SK-N-SH (cell line): Measurements from ENCODE around the gene DDX39B. TPM values are rescaled to one million over a fixed set of nuclear protein-coding genes. Genes with fewer than 3 reads are reported as not detected.

Experiments
- CTCF ChIA-PET: fragments of 300-600, 350-600 bp; formaldehyde crosslinking; extraction: SDS; loops from one replicate; lab custom pipeline; 2021; lab: Yijun Ruan, JAX
- POLR2A ChIA-PET: fragments of 350-600 bp; sonication (Branson Sonifier 250); formaldehyde crosslinking; extraction: SDS; loops from one replicate; lab custom pipeline; 2020; ENCODE audit warnings: antibody characterized with exemption, inconsistent platforms; lab: Yijun Ruan, JAX
- DNase-seq: peaks from one replicate; pipeline ENCODE4 v3.0.0; 2012
- H2AFZ ChIP-seq: fragments of 200-600 bp; sonication (generic); 2 replicates; pipeline ENCODE4 v1.8.1; 2016; ENCODE audit warnings: antibody characterized with exemption, mild to moderate bottlenecking, low read depth
- H3F3A ChIP-seq: fragments of 200-600 bp; sonication (generic); replicated peaks from 2 replicates; pipeline ENCODE3; 2016; ENCODE audit warnings: antibody characterized with exemption, mild to moderate bottlenecking; ENCODE audit not compliant: insufficient read depth
- H3K27ac ChIP-seq, 2 experiments: fragments of 200-500 bp in 1 of 2; fragments of 200-600 bp in 1 of 2; sonication (Bioruptor generic) in 1 of 2; sonication (generic), shearing (Covaris generic) in 1 of 2; 2 replicates each; pipeline versions ENCODE4 v1.5.1 to v1.6.1; 2014 to 2016; ENCODE audit warnings: low read depth in 2 of 2, inconsistent platforms in 1 of 2, low read length in 1 of 2, mild to moderate bottlenecking in 1 of 2, mixed read lengths in 1 of 2
- H3K27me3 ChIP-seq: fragments of 200-600 bp; sonication (generic), shearing (Covaris generic); 2 replicates; pipeline ENCODE4 v1.6.1; 2016; ENCODE audit warnings: mixed run types; ENCODE audit not compliant: insufficient read depth
- H3K36me3 ChIP-seq, 2 experiments: fragments of 200-500 bp in 1 of 2; fragments of 200-600 bp in 1 of 2; sonication (Bioruptor generic) in 1 of 2; sonication (generic) in 1 of 2; replicated peaks in 1 of 2; 2 replicates each; pipeline versions ENCODE3 to v1.5.1; 2014 to 2016; ENCODE audit warnings: low read length in 1 of 2, mild to moderate bottlenecking in 1 of 2; ENCODE audit not compliant: insufficient read depth in 2 of 2, control insufficient read depth in 1 of 2
- H3K4me1 ChIP-seq, 2 experiments: fragments of 200-500 bp in 1 of 2; fragments of 200-600 bp in 1 of 2; sonication (Bioruptor generic) in 1 of 2; sonication (generic), shearing (Covaris generic) in 1 of 2; 2 replicates each; pipeline versions ENCODE4 v1.5.1 to v1.6.1; 2014 to 2016; ENCODE audit warnings: low read depth in 1 of 2, low read length in 1 of 2, mixed run types in 1 of 2; ENCODE audit not compliant: insufficient read depth in 2 of 2, control insufficient read depth in 1 of 2
- H3K4me2 ChIP-seq: fragments of 200-600 bp; sonication (generic), shearing (Covaris generic); 2 replicates; pipeline ENCODE4 v1.6.1; 2017; ENCODE audit warnings: mixed run types
- H3K4me3 ChIP-seq, 2 experiments: fragments of 200-500 bp in 1 of 2; fragments of 200-600 bp in 1 of 2; sonication (Bioruptor generic) in 1 of 2; sonication (generic), shearing (Covaris generic) in 1 of 2; 2 replicates each; pipeline versions ENCODE4 v1.5.1 to v1.8.1; 2014 to 2016; ENCODE audit warnings: low read depth in 2 of 2, inconsistent platforms in 1 of 2, low read length in 1 of 2, mild to moderate bottlenecking in 1 of 2, mixed read lengths in 1 of 2, moderate library complexity in 1 of 2
- H3K79me2 ChIP-seq: fragments of 200-600 bp; sonication (generic); 2 replicates; pipeline ENCODE4 v1.8.1; 2017; ENCODE audit warnings: mild to moderate bottlenecking; ENCODE audit not compliant: insufficient read depth
- H3K9ac ChIP-seq: fragments of 200-600 bp; sonication (generic); 2 replicates; pipeline ENCODE4 v1.6.1; 2017; ENCODE audit warnings: mixed run types
- H3K9me2 ChIP-seq: fragments of 200-600 bp; sonication (generic); 2 replicates; pipeline ENCODE4 v1.6.1; 2017; ENCODE audit warnings: mixed run types
- H3K9me3 ChIP-seq: fragments of 200-600 bp; sonication (generic); 2 replicates; pipeline ENCODE4 v1.6.1; 2017; ENCODE audit warnings: mixed run types, mild to moderate bottlenecking, moderate library complexity
- H4K20me1 ChIP-seq: fragments of 200-600 bp; sonication (generic); 2 replicates; pipeline ENCODE4 v1.6.1; 2017; ENCODE audit warnings: mild to moderate bottlenecking, mixed run types; ENCODE audit not compliant: insufficient read depth
- EZH2phosphoT487 ChIP-seq: fragments of 200-600 bp; sonication (generic); IDR thresholded peaks from 2 replicates; pipeline ENCODE4 v1.6.1; 2017; ENCODE audit warnings: low read depth, mixed run types, mild to moderate bottlenecking, antibody characterized with exemption, moderate library complexity, borderline replicate concordance
- FOXJ3 ChIP-seq: sonication (generic); formaldehyde crosslinking; IDR thresholded peaks from 2 replicates; pipeline ENCODE4 v1.5.1; 2020; ENCODE audit warnings: mild to moderate bottlenecking, missing genetic modification reagents
- MXI1 ChIP-seq: IDR thresholded peaks from 2 replicates; pipeline ENCODE4 v1.6.1; 2012; ENCODE audit warnings: mild to moderate bottlenecking, low read depth, low read length, improper control_type of control experiment
- SIN3A ChIP-seq: IDR thresholded peaks from 2 replicates; pipeline ENCODE4 v1.6.1; 2012; ENCODE audit warnings: low read depth, mild to moderate bottlenecking, low read length, moderate library complexity, borderline replicate concordance
- TAF1 ChIP-seq: IDR thresholded peaks from 2 replicates; pipeline ENCODE4 v1.6.1; 2012; ENCODE audit warnings: low read depth, mild to moderate bottlenecking, low read length, moderate library complexity, borderline replicate concordance
- WGBS: methylation state at CpG from one replicate; pipeline ENCODE4 v1.1.6; 2017; ENCODE audit warnings: low lambda C conversion rate; 5-methylcytosine and 5-hydroxymethylcytosine counted together
- polyA plus RNA-seq, 3 experiments: library from polyadenylated mRNA; depleted of rRNA; stranded (reverse); fragments of >200 nt; gene quantifications; 2 replicates each; pipeline ENCODE4 v1.2.3, GENCODE V29; 2012
- TF ChIP-seq, protein P1 (sequence below): IDR thresholded peaks from 2 replicates; pipeline ENCODE4 v1.4.0; 2012; ENCODE audit warnings: low read depth, borderline replicate concordance
- TF ChIP-seq, protein P2 (sequence below): IDR thresholded peaks from 2 replicates; pipeline ENCODE4 v1.4.0; 2012; ENCODE audit warnings: low read depth
- TF ChIP-seq, protein P3 (sequence below): fragments of 150-350 bp; IDR thresholded peaks from 2 replicates; pipeline ENCODE4 v1.6.1; 2016; ENCODE audit warnings: mild to moderate bottlenecking, low read depth, low read length
- TF ChIP-seq, protein P4 (sequence below): IDR thresholded peaks from 2 replicates; pipeline ENCODE4 v1.6.1; 2012; ENCODE audit warnings: mild to moderate bottlenecking, low read depth, low read length, moderate library complexity
- TF ChIP-seq, protein P5 (sequence below): fragments of 200-600 bp; sonication (generic); IDR thresholded peaks from 2 replicates; pipeline ENCODE4 v1.6.1; 2017; ENCODE audit warnings: antibody characterized with exemption, mild to moderate bottlenecking, moderate library complexity

The DDX39B gene
- polyA plus RNA-seq, 1 of the 3 experiments (the other 2 are of a cell fraction): 502 TPM

DNA sequence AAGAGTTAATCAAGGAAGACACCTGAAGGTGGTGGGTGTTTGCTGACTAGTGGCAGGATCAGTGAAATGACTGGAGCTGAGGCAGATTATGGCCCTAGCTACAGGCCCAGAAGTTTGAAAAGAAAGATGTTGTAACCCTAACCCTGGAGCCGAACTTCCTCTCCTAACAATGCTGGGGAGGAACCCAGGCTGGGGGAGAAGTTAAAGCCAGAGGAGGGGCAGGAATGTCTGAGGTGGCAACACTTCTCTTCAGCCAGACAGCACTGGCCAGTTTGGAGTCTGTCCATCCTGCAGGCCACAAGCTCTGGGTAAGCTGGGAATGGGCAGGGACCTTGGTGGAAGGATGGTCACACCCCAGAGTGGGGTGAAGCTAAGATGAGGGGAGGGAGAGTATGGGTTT is 44.2 kb upstream of the DDX39B start, which contains the start of gene LST1:
Gene LST1, plus strand, starts transcription at position 270 of the 400 bp plus-strand sequence. CDS start 1,023 bp downstream, outside the sequence.
- Histone ChIP-seq H4K20me1 (no peaks in the 10 kb centered on the region), H3K4me1 (peaks cover 0 to 6% of the 10 kb centered on the region in 2 experiments; a peak in 1 of 4 replicates), H3K27me3 (no peaks in the 10 kb centered on the region), H3K9me2 (no peaks in the 10 kb centered on the region), H3K9ac (no peak within 1 kb of the TSS), H3K79me2 (no peaks in the 10 kb centered on the region), H3K9me3 (no peaks in the 10 kb centered on the region)
- CTCF ChIA-PET: interaction anchor here (0.6 to 17.6 kb wide), 4 partner anchors 11 to 631 kb away, joined by 3 to 312 read pairs (median 46); partner anchors contain the start of genes ATP6V1G2, NFKBIL1 and TNF
- 100% methylated on average over 1 of the region's 1 CpG for WGBS
- TF ChIP-seq EZH2phosphoT487: no peak
- TF ChIP-seq, protein P1, sequence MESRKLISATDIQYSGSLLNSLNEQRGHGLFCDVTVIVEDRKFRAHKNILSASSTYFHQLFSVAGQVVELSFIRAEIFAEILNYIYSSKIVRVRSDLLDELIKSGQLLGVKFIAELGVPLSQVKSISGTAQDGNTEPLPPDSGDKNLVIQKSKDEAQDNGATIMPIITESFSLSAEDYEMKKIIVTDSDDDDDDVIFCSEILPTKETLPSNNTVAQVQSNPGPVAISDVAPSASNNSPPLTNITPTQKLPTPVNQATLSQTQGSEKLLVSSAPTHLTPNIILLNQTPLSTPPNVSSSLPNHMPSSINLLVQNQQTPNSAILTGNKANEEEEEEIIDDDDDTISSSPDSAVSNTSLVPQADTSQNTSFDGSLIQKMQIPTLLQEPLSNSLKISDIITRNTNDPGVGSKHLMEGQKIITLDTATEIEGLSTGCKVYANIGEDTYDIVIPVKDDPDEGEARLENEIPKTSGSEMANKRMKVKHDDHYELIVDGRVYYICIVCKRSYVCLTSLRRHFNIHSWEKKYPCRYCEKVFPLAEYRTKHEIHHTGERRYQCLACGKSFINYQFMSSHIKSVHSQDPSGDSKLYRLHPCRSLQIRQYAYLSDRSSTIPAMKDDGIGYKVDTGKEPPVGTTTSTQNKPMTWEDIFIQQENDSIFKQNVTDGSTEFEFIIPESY: no peak
- TF ChIP-seq SIN3A: no peak
- TF ChIP-seq, protein P2, sequence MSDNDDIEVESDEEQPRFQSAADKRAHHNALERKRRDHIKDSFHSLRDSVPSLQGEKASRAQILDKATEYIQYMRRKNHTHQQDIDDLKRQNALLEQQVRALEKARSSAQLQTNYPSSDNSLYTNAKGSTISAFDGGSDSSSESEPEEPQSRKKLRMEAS: no peak
- TF ChIP-seq, protein P3, sequence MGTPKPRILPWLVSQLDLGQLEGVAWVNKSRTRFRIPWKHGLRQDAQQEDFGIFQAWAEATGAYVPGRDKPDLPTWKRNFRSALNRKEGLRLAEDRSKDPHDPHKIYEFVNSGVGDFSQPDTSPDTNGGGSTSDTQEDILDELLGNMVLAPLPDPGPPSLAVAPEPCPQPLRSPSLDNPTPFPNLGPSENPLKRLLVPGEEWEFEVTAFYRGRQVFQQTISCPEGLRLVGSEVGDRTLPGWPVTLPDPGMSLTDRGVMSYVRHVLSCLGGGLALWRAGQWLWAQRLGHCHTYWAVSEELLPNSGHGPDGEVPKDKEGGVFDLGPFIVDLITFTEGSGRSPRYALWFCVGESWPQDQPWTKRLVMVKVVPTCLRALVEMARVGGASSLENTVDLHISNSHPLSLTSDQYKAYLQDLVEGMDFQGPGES: no peak
- no peak for TF ChIP-seq TAF1
- no peak for TF ChIP-seq FOXJ3 (CRISPR knock-in tag)
- no peak for TF ChIP-seq MXI1
- TF ChIP-seq, protein P4, sequence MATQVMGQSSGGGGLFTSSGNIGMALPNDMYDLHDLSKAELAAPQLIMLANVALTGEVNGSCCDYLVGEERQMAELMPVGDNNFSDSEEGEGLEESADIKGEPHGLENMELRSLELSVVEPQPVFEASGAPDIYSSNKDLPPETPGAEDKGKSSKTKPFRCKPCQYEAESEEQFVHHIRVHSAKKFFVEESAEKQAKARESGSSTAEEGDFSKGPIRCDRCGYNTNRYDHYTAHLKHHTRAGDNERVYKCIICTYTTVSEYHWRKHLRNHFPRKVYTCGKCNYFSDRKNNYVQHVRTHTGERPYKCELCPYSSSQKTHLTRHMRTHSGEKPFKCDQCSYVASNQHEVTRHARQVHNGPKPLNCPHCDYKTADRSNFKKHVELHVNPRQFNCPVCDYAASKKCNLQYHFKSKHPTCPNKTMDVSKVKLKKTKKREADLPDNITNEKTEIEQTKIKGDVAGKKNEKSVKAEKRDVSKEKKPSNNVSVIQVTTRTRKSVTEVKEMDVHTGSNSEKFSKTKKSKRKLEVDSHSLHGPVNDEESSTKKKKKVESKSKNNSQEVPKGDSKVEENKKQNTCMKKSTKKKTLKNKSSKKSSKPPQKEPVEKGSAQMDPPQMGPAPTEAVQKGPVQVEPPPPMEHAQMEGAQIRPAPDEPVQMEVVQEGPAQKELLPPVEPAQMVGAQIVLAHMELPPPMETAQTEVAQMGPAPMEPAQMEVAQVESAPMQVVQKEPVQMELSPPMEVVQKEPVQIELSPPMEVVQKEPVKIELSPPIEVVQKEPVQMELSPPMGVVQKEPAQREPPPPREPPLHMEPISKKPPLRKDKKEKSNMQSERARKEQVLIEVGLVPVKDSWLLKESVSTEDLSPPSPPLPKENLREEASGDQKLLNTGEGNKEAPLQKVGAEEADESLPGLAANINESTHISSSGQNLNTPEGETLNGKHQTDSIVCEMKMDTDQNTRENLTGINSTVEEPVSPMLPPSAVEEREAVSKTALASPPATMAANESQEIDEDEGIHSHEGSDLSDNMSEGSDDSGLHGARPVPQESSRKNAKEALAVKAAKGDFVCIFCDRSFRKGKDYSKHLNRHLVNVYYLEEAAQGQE: no peak
- TF ChIP-seq, protein P5, sequence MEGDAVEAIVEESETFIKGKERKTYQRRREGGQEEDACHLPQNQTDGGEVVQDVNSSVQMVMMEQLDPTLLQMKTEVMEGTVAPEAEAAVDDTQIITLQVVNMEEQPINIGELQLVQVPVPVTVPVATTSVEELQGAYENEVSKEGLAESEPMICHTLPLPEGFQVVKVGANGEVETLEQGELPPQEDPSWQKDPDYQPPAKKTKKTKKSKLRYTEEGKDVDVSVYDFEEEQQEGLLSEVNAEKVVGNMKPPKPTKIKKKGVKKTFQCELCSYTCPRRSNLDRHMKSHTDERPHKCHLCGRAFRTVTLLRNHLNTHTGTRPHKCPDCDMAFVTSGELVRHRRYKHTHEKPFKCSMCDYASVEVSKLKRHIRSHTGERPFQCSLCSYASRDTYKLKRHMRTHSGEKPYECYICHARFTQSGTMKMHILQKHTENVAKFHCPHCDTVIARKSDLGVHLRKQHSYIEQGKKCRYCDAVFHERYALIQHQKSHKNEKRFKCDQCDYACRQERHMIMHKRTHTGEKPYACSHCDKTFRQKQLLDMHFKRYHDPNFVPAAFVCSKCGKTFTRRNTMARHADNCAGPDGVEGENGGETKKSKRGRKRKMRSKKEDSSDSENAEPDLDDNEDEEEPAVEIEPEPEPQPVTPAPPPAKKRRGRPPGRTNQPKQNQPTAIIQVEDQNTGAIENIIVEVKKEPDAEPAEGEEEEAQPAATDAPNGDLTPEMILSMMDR: no peak
- TF ChIP-seq, all 33 proteins: peak for 0
- no peak for DNase-seq
- Histone ChIP-seq H2AFZ (no peak within 1 kb of the TSS), H3K4me2 (no peak within 1 kb of the TSS), H3K27ac (no peak within 1 kb of the TSS), H3K4me3 (no peak within 1 kb of the TSS), H3F3A (no peaks in the 10 kb centered on the region), H3K36me3 (no peaks in the 10 kb centered on the region)
- POLR2A ChIA-PET: no interaction called here
